ENCODE measurements around the gene SYTL3. TPM values are rescaled to one million over a fixed set of nuclear protein-coding genes. Genes with fewer than 3 reads are reported as not detected.

Gene SYTL3, protein sequence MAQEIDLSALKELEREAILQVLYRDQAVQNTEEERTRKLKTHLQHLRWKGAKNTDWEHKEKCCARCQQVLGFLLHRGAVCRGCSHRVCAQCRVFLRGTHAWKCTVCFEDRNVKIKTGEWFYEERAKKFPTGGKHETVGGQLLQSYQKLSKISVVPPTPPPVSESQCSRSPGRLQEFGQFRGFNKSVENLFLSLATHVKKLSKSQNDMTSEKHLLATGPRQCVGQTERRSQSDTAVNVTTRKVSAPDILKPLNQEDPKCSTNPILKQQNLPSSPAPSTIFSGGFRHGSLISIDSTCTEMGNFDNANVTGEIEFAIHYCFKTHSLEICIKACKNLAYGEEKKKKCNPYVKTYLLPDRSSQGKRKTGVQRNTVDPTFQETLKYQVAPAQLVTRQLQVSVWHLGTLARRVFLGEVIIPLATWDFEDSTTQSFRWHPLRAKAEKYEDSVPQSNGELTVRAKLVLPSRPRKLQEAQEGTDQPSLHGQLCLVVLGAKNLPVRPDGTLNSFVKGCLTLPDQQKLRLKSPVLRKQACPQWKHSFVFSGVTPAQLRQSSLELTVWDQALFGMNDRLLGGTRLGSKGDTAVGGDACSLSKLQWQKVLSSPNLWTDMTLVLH
- polyA plus RNA-seq (2013, experiment 1 of 2) = 0.50 TPM
- polyA plus RNA-seq (2013, experiment 2 of 2) = 0.43 TPM

DNA sequence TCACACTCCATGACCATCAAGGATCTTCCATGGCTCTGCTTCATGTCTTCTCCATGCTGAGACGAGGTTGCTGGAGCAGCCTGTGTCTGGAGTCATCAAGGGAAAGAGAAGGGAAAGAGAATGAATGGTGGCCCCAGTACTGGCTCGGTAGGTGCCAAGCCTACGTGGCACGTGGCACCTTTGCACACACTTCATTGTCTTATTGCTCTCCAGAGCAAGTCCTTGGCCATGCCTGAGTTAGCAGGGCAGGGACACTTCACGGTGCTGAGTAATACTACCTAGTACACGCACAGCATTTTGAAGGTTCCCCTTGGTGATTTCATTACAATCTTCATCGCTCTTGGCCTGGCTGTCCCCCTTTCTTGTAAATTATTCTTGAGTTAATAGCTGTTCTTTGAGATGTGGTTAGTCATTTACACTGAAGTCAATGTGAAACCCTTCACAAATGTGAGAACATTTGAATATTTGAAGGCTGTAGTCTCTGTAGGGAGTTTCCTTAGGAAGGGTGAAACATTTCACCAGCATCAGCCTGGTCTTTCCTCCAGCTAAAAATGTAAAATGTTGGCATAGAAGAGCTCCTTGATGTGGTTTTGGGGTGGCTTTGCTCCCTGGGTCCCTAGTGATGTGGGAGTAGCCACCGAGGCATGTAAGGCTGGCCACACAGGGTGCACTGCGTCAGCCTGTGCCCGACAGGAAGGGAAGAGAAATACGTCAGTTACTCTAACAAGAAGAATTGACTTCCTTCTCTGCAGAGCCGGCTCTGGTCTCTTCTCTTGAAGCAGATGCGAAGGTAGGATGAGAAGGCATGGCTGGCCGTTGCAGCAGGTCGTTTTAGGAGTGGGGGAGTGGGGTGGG is at the start of gene SYTL3:
SYTL3 (plus strand) TSS at position 766 of the 855 bp plus-strand sequence. CDS start 13,215 bp downstream, outside the sequence.
- Histone ChIP-seq H3K4me3 (ENCODE audit: low read length in 2 of 2) (no peak within 1 kb of the TSS), H3K23ac (ENCODE audit: low read depth, low read length, poor library complexity) (no peak within 1 kb of the TSS), H3K36me3 (replicated peaks in 1 of 2; ENCODE audit: control insufficient read depth in 2 of 2, insufficient read depth in 2 of 2, low read length in 2 of 2) (no peaks in the 10 kb centered on the region), H3K14ac (ENCODE audit: low read length) (no peak within 1 kb of the TSS), H3K4ac (ENCODE audit: low read length) (no peak within 1 kb of the TSS), H2BK12ac (ENCODE audit: low read length) (no peak within 1 kb of the TSS), H3K27ac (replicated peaks; ENCODE audit: low read length) (no peak within 1 kb of the TSS), H2BK120ac (ENCODE audit: low read depth, low read length) (no peak within 1 kb of the TSS), H3K27me3 (ENCODE audit: control insufficient read depth in 3 of 3, insufficient read depth in 3 of 3, low read depth in 1 of 3, low read length in 3 of 3) (peaks cover 0 to 28% (median 0%) of the 10 kb centered on the region in 3 experiments), H4K91ac (ENCODE audit: low read depth, low read length, poor library complexity) (no peak within 1 kb of the TSS), H3K18ac (ENCODE audit: low read length) (no peak within 1 kb of the TSS), H3K4me2 (ENCODE audit: insufficient read depth, low read length, poor library complexity, severe bottlenecking) (no peak within 1 kb of the TSS), H2AFZ (ENCODE audit: low read length) (peak within 1 kb of the TSS; percentile 55), H2BK15ac (ENCODE audit: low read length) (no peak within 1 kb of the TSS), H3K9me3 (replicated peaks in 1 of 2; ENCODE audit: control insufficient read depth in 2 of 2, insufficient read depth in 1 of 2, low read depth in 1 of 2, low read length in 2 of 2) (no peaks in the 10 kb centered on the region), H3K79me1 (ENCODE audit: low read depth, low read length) (peaks cover under 1% of the 10 kb centered on the region), H4K8ac (ENCODE audit: low read depth, low read length) (no peak within 1 kb of the TSS), H3K9ac (ENCODE audit: low read depth, low read length, poor library complexity) (no peak within 1 kb of the TSS), H2AK5ac (ENCODE audit: low read depth, low read length) (no peak within 1 kb of the TSS), H2BK5ac (ENCODE audit: low read length) (no peak within 1 kb of the TSS), H3K4me1 (ENCODE audit: control insufficient read depth in 2 of 2, insufficient read depth in 1 of 2, low read depth in 1 of 2, low read length in 2 of 2) (peaks cover 2 to 7% of the 10 kb centered on the region in 2 donors)
- no CpG with 5 or more reads among the region's 15 CpGs for WGBS, 2 donors (ENCODE audit: extremely low coverage in 2 of 2, insufficient read length in 2 of 2, insufficient replicate concordance in 1 of 2)
- no peak for DNase-seq (ENCODE audit: low spot score)

DNA sequence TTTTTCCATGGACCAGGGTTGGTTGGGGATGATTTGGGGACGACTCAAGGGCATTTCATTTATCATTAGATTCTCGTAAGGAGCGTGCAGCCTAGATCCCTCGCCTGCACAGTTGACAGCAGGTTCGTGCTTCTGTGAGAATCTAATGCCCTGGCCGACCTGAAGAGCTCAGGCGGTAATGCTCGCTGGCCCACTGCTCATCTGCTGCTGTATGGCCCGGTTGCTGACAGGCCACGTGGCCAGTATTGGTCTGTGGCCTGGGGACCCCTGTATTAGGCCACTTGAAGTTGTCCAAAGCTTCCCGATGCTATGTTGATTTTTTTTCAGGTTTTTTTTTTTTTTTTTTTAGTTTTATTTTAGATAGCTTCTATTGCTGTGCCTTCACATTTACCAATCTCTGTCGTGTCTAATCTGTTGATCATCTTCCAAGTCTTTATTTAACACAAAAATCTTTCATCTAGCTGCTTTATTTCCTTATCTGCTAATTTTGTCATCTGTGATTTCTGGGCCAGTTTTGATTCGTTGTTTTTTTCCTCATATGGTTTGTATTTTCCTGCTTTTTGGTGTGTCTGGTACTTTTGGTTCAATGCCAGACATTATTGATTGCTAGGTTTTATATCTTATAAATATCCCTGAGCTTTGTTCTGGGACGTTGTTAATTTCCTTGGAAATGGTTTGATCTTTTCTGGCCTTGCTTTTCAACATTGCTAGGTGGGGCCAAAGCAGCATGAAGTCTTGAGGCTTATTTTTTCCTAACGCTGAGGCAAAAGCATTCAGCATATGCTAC is 46.4 kb upstream of the SYTL3 start:
- Histone ChIP-seq H2AK5ac (ENCODE audit: low read depth, low read length) (no peak overlapping the region), H3K14ac (ENCODE audit: low read length) (no peak overlapping the region), H2BK15ac (ENCODE audit: low read length) (no peak overlapping the region), H4K91ac (ENCODE audit: low read depth, low read length, poor library complexity) (no peak overlapping the region), H3K18ac (ENCODE audit: low read length) (no peak overlapping the region), H3K4me1 (ENCODE audit: control insufficient read depth in 2 of 2, insufficient read depth in 1 of 2, low read depth in 1 of 2, low read length in 2 of 2) (no peaks in the 10 kb centered on the region), H2BK12ac (ENCODE audit: low read length) (no peak overlapping the region), H2BK5ac (ENCODE audit: low read length) (no peak overlapping the region), H3K9me3 (replicated peaks in 1 of 2; ENCODE audit: control insufficient read depth in 2 of 2, insufficient read depth in 1 of 2, low read depth in 1 of 2, low read length in 2 of 2) (no peaks in the 10 kb centered on the region), H3K4ac (ENCODE audit: low read length) (no peak overlapping the region), H3K4me2 (ENCODE audit: insufficient read depth, low read length, poor library complexity, severe bottlenecking) (no peak overlapping the region), H3K4me3 (ENCODE audit: low read length in 2 of 2) (no peak overlapping the region), H4K8ac (ENCODE audit: low read depth, low read length) (no peak overlapping the region), H3K23ac (ENCODE audit: low read depth, low read length, poor library complexity) (no peak overlapping the region), H2AFZ (ENCODE audit: low read length) (no peak overlapping the region), H3K9ac (ENCODE audit: low read depth, low read length, poor library complexity) (no peak overlapping the region), H3K36me3 (replicated peaks in 1 of 2; ENCODE audit: control insufficient read depth in 2 of 2, insufficient read depth in 2 of 2, low read length in 2 of 2) (peaks cover 23 to 60% of the 10 kb centered on the region in 2 donors), H2BK120ac (ENCODE audit: low read depth, low read length) (no peak overlapping the region), H3K27ac (replicated peaks; ENCODE audit: low read length) (no peak overlapping the region), H3K79me1 (ENCODE audit: low read depth, low read length) (peaks cover 3% of the 10 kb centered on the region), H3K27me3 (ENCODE audit: control insufficient read depth in 3 of 3, insufficient read depth in 3 of 3, low read depth in 1 of 3, low read length in 3 of 3) (no peaks in the 10 kb centered on the region)
- no CpG with 5 or more reads among the region's 15 CpGs for WGBS, 2 donors (ENCODE audit: extremely low coverage in 2 of 2, insufficient read length in 2 of 2, insufficient replicate concordance in 1 of 2)
- DNase-seq (ENCODE audit: low spot score) = no peak

DNA sequence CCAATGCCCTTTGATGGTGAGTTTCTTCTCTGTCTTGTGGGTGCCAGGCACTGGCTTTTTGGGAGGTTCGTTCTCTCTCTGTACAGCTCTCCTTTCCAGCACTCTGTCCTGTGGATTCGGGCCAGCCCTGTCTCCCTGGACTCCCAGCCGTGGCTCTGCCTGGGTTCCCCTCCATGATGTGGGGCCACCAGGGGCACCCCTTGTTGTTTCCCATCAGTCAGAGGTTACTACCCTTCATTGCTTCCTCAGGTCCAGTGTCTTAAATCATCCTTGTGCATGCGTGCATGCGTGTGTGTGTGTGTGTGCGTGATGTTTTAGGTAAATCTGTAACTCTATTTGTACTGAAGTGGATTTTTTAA is 45.8 kb upstream of the SYTL3 start:
- H2BK120ac ChIP-seq (ENCODE audit: low read depth, low read length) = no peak overlapping the region
- H4K8ac ChIP-seq (ENCODE audit: low read depth, low read length) = no peak overlapping the region
- H4K91ac ChIP-seq (ENCODE audit: low read depth, low read length, poor library complexity) = no peak overlapping the region
- H3K4me3 ChIP-seq (ENCODE audit: low read length in 2 of 2) = no peak overlapping the region
- no peak overlapping the region for H2AFZ ChIP-seq (ENCODE audit: low read length)
- no peak overlapping the region for H3K14ac ChIP-seq (ENCODE audit: low read length)
- no peak overlapping the region for H2BK12ac ChIP-seq (ENCODE audit: low read length)
- no peaks in the 10 kb centered on the region for H3K9me3 ChIP-seq (replicated peaks in 1 of 2; ENCODE audit: control insufficient read depth in 2 of 2, insufficient read depth in 1 of 2, low read depth in 1 of 2, low read length in 2 of 2)
- H3K27me3 ChIP-seq (ENCODE audit: control insufficient read depth in 3 of 3, insufficient read depth in 3 of 3, low read depth in 1 of 3, low read length in 3 of 3) = no peaks in the 10 kb centered on the region
- no peak overlapping the region for H2AK5ac ChIP-seq (ENCODE audit: low read depth, low read length)
- no CpG with 5 or more reads among the region's 6 CpGs for WGBS, 2 donors (ENCODE audit: extremely low coverage in 2 of 2, insufficient read length in 2 of 2, insufficient replicate concordance in 1 of 2)
- H3K27ac ChIP-seq (replicated peaks; ENCODE audit: low read length) = no peak overlapping the region
- no peak overlapping the region for H2BK5ac ChIP-seq (ENCODE audit: low read length)
- H3K23ac ChIP-seq (ENCODE audit: low read depth, low read length, poor library complexity) = no peak overlapping the region
- no peak overlapping the region for H2BK15ac ChIP-seq (ENCODE audit: low read length)
- no peak overlapping the region for H3K4me2 ChIP-seq (ENCODE audit: insufficient read depth, low read length, poor library complexity, severe bottlenecking)
- H3K36me3 ChIP-seq (replicated peaks in 1 of 2; ENCODE audit: control insufficient read depth in 2 of 2, insufficient read depth in 2 of 2, low read length in 2 of 2) = peaks cover 21 to 63% of the 10 kb centered on the region in 2 donors
- H3K18ac ChIP-seq (ENCODE audit: low read length) = peak overlapping the region; percentile 21
- no peaks in the 10 kb centered on the region for H3K4me1 ChIP-seq (ENCODE audit: control insufficient read depth in 2 of 2, insufficient read depth in 1 of 2, low read depth in 1 of 2, low read length in 2 of 2)
- H3K79me1 ChIP-seq (ENCODE audit: low read depth, low read length) = peaks cover 3% of the 10 kb centered on the region
- DNase-seq (ENCODE audit: low spot score) = no peak
- no peak overlapping the region for H3K4ac ChIP-seq (ENCODE audit: low read length)
- H3K9ac ChIP-seq (ENCODE audit: low read depth, low read length, poor library complexity) = no peak overlapping the region

Data from neuronal stem cell (in vitro differentiated cells).